DND-41 (cell line): Measurements from ENCODE around the gene FAM174C.

ENCODE experiments used
- CTCF ChIP-seq: IDR thresholded peaks from 2 replicates; pipeline ENCODE4 v1.5.1; 2012; ENCODE audit warnings: borderline replicate concordance, low read length, moderate library complexity, mild to moderate bottlenecking; ENCODE audit not compliant: poor library complexity, severe bottlenecking; ENCODE audit errors: extremely low read depth
- EZH2 ChIP-seq: IDR thresholded peaks from 3 replicates; pipeline ENCODE4 v1.6.1; 2012; ENCODE audit warnings: borderline replicate concordance, low read depth, mild to moderate bottlenecking, moderate library complexity, low read length, inconsistent platforms; ENCODE audit not compliant: severe bottlenecking

GRCh38 chr19:1248139-1248785 is 27.1 kb upstream of the FAM174C start, which contains the start of gene MIDN:
- TF ChIP-seq CTCF (no peak), EZH2 (no peak)
